CD4-positive, alpha-beta T cell treated with Interleukin-6 for 4 hours (primary cell): Measurements from ENCODE around the gene BNIP3.

Experiments used
- DNase-seq: peaks from one replicate; pipeline ENCODE4 v3.0.0-alpha.2; 2020; ENCODE audit warnings: mixed read lengths

BNIP3 gene

DNA sequence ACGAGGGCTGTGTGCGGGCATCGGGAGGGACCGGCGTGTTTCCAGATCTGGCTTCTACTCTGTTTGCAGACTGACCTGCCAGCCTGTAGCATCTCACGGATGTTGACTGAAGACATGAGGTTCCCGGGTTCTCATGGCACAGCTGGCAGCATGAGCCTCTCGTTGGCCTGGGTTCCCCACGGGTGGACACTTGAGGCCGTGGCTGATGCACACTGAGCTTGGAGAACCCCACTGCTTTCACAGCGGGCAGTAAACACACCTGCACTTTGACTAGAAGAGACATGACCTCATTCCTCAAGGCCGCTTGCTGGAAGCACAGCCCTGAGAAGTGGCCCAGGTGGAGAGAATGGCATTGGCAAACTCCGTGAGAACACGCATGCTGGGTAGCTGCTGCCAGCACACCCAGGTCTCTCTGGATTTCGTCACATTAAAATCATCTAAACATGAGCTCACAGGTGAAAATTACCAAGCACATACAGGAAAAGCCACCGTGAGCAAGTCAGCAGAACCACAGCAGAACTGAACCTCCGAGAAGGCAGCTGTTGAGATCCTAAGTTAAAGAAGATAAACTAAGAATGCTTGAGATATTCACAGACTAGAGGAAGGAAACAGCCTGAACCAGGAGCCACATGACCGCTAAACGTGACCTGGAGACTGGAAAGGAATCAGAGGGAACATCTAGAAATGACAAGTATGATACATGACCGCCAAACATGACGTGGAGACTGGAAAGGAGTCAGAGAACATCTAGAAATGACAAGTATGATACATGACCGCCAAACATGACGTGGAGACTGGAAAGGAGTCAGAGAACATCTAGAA is 32.5 kb downstream of the BNIP3 start:
- no peak for DNase-seq

DNA sequence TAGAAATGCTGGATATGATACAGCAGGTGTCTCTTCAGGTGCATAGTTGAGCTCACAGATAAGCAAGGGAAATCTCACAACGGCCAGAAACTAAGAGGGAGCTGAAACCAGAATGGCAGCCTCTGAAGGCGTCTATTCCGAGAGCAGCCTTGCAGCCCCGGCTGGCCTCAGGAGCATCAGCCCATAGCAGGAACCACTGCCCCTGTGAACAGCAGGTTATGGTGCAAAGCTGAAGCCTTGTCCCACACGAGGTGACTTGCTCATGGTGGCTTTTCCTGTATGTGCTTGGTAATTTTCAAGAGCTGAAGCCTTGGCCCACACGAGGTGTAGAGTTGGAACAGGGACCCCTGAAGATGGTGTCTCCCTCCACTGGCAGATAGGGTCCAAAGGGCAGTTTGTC is 33.2 kb downstream of the BNIP3 start:
- no peak for DNase-seq

GRCh38 chr10:131947631-131948347 is 33.9 kb downstream of the BNIP3 start:
- no peak for DNase-seq

DNA sequence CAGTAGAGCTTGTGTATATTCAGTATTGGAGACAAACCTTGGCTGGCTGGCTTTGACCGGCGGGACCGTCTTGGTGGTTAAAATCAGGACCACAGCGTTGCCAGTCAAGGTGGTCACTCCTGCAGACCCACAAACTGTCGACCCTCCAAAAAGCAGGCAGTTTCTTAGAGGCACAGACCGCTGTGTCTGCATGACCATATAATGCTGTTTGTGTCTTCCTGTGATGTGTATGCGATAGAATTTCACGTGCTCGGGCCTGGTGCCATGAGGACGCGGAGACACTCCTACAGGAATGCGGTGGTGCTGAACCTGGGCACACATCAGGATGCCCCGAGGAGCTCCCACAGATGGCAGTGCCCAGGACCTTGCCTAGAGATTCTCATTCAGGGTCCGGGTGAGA is 34.8 kb downstream of the BNIP3 start:
- DNase-seq, result no peak

- no peak for DNase-seq
These were observed 35.4 kb downstream of the BNIP3 start for GRCh38 chr10:131946321-131946751.

GRCh38 chr10:131944976-131945695 is 36.6 kb downstream of the BNIP3 start:
- no peak for DNase-seq

- DNase-seq, result no peak
These were observed 37.3 kb downstream of the BNIP3 start for GRCh38 chr10:131944412-131944811.

DNA sequence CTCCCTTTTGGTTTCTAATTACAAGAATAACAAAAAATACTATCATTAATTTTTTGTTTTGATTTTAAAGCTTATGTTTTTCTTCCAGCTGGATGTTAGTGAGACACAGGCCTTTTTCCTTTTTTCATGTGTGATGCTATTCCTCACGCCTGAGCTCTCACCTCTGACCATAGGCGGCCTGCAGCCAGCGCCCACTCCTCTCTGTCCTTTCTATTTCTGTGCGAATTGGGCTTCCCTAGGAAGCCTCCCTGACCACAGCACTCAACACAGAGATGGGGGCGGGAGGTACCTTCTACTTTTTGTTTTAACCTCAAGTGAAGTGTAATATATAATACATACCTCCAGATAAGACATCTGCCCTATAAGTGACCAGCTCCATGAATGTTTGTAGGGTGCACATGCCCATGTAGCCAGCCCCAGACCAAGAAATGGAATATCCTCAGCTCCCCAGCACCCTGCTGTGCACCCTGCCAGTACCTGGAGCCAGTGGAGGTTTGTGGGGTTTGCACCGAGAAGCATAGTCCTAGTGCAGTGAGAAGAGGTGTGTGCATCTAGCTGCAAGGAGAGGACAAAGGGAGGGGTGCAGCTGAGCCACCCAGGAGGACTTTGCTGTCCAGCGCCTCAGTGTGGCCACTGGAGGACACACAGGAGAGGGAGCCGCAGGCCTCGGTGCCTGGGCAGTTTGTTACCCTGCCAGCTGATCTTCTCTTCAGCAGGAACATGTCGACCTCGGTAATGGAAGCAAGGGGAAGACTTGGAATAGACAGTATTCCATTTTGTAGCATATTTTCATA is 38.5 kb downstream of the BNIP3 start:
- DNase-seq, result peak; percentile 40

DNA sequence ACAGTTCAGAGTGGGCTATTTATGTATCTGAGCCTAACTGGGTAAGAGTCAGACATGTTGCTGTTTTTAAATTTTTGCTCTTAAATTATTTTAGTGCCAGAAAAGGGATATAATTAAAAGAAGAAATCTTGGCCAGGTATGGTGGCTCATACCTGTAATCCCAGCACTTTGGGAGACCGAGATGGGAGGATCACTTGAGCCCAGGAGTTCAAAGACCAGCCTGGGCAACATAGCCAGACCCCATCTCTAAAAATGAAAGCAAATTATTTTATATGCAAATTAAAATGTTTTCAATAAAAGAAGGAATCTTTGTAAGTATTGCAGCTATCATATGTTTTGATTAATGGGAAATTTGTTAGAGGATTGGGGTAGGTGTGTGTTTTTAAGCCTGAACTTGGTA is 39.3 kb downstream of the BNIP3 start:
- no peak for DNase-seq

- no peak for DNase-seq
These were observed 43.0 kb downstream of the BNIP3 start for GRCh38 chr10:131938681-131939080.

DNA sequence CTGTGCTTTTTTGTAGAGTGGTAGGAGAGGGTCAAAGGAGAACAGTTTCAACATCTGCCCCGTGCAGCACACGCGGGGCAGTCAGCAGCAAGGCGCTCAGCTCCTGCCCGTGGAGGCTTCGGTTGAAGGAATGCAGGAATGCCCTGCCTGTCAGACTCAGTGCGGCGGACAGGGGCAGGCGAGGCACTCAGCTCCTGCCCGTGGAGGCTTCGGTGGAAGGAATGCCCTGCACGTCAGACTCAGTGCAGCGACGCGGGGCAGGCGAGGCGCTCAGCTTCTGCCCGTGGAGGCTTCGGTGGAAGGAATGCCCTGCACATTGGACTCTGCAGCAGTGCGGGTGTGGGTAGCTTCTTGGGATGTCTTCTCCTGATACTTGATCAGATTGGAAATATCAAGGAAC is 43.9 kb downstream of the BNIP3 start:
- DNase-seq, result no peak

DNA sequence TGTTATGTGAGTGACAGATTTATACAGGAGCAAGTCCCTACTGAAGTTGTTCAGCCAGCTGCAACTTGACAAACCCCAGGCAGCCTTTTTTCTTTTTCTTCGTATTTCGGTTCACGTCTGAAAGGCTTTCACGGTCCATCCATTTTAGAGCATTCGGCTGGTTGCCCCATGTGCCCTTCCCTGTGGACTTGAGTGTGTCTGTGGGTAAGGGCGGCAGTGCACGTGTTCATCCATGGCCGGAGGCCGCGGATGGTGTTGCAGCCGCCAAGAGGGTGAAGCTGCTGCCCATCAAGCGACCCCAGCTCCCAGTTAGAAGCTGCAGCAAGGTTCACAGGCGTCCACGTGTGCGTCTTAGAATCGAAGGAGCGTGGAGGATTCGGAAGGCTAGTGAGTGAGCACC is 45.0 kb downstream of the BNIP3 start:
- DNase-seq, result no peak

GRCh38 chr10:131936294-131936693 is 45.4 kb downstream of the BNIP3 start:
- no peak for DNase-seq

- no peak for DNase-seq
These were observed 46.5 kb downstream of the BNIP3 start for GRCh38 chr10:131935260-131935659.

GRCh38 chr10:131934769-131935168 is 47.0 kb downstream of the BNIP3 start:
- no peak for DNase-seq

DNA sequence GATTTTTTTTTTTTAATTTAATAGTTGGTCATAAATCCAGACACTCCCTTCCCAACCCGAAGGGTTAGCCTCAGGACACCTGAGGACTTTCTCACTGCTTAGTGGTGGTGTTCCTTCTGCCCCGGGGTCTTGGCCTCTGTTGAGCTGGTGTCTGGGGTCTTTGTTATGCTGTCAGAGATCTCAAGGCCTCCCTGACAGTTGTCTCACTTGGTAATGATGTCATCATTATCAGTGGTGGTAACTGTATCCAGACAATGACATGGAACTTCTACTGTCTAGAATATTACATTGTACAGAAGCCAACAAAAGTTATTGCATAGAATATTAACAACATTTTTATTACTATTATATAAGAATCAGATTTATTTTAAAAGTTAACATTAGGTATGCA is 48.0 kb downstream of the BNIP3 start:
- DNase-seq, result no peak

DNA sequence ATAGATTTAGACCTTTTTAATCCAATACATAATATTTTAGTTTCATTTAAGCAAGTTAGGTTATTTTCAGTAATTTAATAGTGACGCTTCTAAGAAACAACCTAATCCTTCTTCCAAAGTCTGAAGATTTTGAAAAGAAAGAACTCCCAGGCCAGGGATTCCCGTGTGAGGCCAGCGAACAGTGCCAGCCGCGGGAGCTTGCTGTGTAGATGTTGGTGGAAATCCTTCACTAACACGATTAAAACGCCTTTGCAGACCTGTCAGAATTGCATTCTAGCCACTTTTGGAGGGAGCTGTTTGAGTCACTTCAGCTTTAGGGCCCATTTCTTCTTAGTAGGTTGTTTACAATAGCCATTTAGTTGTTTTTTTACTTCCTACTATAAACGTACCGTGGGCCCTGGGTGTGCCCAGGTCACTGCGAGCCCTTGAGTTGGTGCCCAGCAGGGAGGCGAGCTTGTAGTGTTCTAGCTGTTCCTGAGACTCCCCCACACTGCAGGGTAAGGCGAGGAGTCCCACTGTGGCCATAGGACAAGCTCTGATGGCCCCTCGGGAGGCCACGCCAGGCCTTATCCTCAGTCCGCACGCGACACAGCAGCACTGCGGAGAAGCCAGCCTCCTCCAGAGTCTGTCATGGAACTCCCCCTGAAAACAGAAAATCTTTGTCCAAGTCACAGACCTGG is 48.6 kb downstream of the BNIP3 start:
- no peak for DNase-seq

GRCh38 chr10:131931981-131932380 is 49.7 kb downstream of the BNIP3 start:
- DNase-seq, result no peak

GRCh38 chr10:131930586-131931330 is 51.0 kb downstream of the BNIP3 start:
- no peak for DNase-seq

DNA sequence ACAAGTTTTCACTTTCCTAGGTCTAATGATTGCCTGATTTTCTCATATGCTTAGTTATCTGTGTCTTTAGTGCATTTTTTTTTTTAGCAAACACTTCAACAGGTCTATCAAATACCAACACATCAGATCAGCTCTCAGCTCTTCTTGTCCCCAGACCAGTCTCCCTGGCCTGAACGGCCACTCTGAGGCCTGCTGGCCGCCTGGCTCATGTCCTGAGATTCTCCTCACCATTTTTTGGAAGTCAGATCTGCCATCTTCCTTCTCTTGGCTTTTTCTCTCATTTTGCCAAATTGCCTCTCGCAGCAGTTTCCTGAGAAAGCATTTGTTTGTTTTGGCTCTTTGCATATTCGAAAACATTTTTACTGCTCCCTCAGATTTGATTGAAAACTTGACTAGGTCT is 51.6 kb downstream of the BNIP3 start:
- no peak for DNase-seq

DNA sequence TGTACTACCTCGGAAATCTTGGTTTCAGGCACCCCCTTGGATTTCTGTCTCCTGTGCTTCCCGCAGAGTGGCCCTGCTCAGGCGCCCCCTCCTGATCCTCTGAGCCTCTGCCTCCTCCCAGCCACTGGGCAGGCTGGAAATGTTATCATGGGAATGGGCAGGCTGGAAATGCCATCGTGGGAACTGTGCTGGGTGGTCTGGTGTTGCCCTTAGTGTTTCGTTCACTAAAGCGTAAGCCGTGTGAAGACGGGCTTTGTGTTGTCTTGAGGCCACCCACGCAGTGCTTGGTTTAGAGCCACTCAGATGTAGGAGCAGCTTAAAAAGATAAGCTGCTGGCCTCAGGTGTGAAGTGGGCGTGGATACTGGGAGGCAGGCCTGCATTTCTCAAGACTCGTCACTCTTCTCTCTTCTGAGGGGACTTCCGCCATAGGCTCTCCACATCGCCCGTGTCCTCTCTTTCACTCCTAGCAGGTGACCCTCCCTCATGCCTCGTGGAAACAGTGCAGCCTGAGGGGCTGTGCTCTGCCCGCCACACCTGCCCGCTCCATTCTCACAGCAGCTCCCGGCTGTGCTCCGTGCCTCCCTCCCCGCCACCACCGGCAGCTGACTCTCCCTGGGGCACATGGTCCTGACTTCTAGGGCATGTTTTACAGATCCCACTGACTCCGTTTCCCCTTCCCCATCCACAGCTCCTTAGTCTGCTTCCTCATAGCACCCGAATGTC is 52.4 kb downstream of the BNIP3 start:
- no peak for DNase-seq
